AG09309 (cell line): ENCODE measurements around the gene ANK2.

ENCODE experiments used
- DNase-seq: peaks from one replicate; pipeline ENCODE4 v3.0.0-alpha.2; 2010; ENCODE audit warnings: low read depth
- H3K4me3 ChIP-seq: 2 replicates; pipeline ENCODE4 v1.5.1; 2011; ENCODE audit warnings: mild to moderate bottlenecking, low read depth, low read length, moderate library complexity; ENCODE audit not compliant: control insufficient read depth
- TF ChIP-seq, protein P1 (sequence below): IDR thresholded peaks from 2 replicates; pipeline ENCODE4 v1.5.1; 2011; ENCODE audit warnings: mild to moderate bottlenecking, low read depth, low read length, inconsistent platforms; ENCODE audit not compliant: insufficient read depth, control insufficient read depth; ENCODE audit errors: missing control alignments

Gene ANK2

DNA sequence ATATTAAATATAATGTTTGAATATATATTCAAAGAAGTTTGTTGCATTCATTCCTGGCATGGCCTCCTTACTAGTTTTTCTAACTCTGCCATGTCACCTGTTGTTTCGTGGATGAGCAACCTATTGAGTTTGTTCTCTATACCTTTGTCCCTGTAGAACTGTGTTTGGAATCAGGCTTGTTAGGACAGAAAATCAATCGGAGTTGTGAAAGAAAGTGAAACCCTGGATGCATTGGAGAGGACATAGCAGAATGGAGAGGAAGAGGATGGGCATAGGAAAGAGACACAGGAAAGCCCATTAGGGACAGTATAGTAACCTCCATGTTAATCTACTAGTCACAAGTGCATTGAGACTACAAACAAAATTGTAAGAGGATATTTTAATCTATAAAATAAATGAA, 31.2 kb downstream of the ANK2 start:
- no peak overlapping the region for H3K4me3 ChIP-seq
- TF ChIP-seq, protein P1, sequence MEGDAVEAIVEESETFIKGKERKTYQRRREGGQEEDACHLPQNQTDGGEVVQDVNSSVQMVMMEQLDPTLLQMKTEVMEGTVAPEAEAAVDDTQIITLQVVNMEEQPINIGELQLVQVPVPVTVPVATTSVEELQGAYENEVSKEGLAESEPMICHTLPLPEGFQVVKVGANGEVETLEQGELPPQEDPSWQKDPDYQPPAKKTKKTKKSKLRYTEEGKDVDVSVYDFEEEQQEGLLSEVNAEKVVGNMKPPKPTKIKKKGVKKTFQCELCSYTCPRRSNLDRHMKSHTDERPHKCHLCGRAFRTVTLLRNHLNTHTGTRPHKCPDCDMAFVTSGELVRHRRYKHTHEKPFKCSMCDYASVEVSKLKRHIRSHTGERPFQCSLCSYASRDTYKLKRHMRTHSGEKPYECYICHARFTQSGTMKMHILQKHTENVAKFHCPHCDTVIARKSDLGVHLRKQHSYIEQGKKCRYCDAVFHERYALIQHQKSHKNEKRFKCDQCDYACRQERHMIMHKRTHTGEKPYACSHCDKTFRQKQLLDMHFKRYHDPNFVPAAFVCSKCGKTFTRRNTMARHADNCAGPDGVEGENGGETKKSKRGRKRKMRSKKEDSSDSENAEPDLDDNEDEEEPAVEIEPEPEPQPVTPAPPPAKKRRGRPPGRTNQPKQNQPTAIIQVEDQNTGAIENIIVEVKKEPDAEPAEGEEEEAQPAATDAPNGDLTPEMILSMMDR = no peak
- DNase-seq = no peak

DNA sequence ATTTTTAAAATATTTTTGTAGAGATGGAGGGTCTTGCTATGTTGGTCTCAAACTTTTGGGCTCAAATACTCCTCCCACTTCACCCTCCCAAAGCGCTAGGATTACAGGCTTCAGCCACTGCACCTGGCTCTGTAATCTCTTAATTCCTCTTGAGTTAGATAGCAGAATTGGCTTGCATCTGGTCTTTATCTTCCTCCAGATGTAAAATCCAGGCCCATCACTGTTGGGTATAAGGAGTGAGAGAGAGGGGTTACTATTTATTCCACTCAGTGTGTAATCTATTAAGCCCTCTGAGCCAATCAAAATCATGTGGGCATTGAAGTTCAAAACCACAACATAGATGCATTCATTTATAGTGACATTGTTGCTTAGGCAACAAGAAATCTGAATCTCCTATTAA, 33.9 kb downstream of the ANK2 start:
- TF ChIP-seq, protein P1 = no peak
- DNase-seq = no peak
- H3K4me3 ChIP-seq = no peak overlapping the region

DNA sequence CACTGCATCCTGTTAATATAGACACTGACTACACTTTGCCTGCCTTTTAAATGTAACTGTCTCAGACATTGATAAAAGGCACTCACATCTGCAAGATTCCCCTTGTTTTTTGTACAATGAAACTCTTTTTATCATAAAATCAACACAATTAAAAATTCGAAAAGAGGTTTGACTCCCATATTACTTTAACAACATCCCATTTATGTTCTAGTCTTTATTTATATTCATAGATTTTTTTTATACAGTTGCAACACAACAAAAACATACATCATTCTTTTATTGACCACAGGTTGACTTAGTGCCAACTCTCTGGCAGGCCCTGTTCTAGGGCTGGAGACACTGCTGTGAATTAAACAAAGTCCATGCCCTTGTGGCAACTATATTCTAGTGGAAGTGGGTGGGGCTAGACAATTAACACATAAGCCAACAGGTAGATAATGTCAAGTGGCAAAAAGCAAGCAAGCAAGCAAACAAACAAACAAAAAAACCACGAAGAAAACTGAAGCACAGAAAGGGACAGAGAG, 36.8 kb downstream of the ANK2 start:
- DNase-seq = no peak
- H3K4me3 ChIP-seq = no peak overlapping the region
- TF ChIP-seq, protein P1 = no peak

DNA sequence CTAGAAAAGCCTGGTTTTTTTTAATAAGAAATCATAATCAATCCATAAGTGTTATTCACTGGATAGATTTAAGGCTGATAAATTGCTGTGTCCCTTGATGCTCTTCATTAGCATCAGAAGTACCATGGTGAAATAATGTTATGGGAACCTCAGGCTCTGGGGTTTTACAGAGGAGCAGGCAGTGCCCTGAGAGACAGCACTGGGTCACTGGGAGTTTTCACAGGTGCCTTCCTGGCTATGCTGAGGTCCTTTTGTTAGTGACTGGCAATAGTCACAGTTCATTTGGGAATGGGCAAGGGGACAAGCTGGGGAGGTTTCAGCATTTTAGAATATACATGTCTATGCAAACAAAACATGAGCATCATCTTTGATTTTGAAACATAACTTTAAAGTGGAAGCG, 38.6 kb downstream of the ANK2 start:
- TF ChIP-seq, protein P1 = no peak
- no peak overlapping the region for H3K4me3 ChIP-seq
- DNase-seq = no peak

DNA sequence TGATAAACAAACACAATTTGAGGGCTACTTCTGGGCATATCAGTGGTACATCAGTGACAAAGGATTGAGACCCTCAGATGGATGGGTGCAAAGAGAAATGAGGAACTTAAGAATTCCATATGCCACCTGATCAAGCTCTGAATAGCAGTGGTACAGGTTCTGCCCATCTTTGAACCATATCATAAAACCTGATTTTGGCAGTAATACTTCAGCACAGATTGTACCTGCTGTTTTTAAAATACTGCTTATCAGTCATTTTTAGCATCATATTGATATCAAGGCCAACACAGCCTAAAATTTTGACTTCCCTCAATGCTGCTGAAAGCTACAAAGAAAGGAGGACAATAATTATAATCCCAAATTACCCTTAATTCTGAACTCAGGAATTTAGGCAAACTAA, 41.5 kb downstream of the ANK2 start:
- TF ChIP-seq, protein P1 = no peak
- no peak overlapping the region for H3K4me3 ChIP-seq
- DNase-seq = no peak

DNA sequence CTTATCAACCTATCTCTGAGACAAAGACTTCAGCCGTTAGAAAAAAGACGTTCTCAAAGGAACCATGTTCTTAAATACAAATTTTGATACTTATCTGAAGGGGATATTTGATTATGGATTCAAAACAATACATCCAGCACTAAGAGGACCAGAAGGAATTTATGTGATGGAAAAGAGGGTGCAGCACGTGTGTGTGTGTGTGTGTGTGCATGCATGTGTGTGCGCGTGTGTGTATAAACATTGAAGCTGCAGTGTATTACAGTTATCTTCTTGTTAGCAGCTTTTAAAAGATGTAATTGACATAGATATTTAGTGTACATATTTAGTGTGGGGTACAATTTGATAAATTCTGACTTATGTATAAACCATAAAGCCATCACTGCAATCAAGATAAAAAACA, 44.9 kb downstream of the ANK2 start:
- TF ChIP-seq, protein P1 = no peak
- no peak overlapping the region for H3K4me3 ChIP-seq
- no peak for DNase-seq

DNA sequence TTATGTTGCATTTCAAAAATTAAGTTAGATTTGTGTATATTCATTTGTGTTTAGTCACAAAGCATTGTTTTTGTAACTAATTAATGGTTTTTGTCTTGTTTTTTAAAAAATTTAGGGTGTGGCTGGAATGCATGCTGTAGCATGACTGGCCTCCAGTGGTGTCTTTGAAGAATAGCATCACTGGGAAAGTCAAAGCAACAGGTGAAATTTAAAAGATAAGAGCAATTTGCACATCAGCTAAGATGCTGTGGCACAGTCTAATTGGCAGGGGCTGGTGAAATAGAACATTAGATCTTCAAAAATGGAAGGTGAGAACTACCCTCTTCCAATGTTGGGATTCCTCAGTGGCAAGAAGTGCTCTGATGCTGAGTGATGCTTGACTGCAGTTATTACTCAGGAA, 45.3 kb downstream of the ANK2 start:
- no peak for DNase-seq
- TF ChIP-seq, protein P1 = peak; percentile 73
- H3K4me3 ChIP-seq = no peak overlapping the region
